ENCODE data around the gene ESYT2.

- TF ChIP-seq POLR2A (IDR thresholded peaks at IDR 0.05): no peak
- TF ChIP-seq CTCF (IDR thresholded peaks at IDR 0.05): no peak
Observed at GRCh38 chr7:158723266-158723665, 106.0 kb downstream of the ESYT2 start.
